ENCODE data around the gene CTNNA3.

The CTNNA3 gene

GRCh38 chr10:66176772-66177171 is 1519.2 kb downstream of the CTNNA3 start:
- no peak for DNase-seq

- no peak for DNase-seq
Observed at GRCh38 chr10:66167816-66168215, 1528.2 kb downstream of the CTNNA3 start.

- no peak for DNase-seq
Observed at GRCh38 chr10:66162560-66163143, 1533.3 kb downstream of the CTNNA3 start.

- DNase-seq: no peak
Observed at GRCh38 chr10:66151346-66151745, 1544.6 kb downstream of the CTNNA3 start.

GRCh38 chr10:66148312-66148711 is 1547.7 kb downstream of the CTNNA3 start:
- no peak for DNase-seq

GRCh38 chr10:66144016-66144415 is 1552.0 kb downstream of the CTNNA3 start:
- DNase-seq: no peak

GRCh38 chr10:66102756-66103155 is 1593.2 kb downstream of the CTNNA3 start:
- no peak for DNase-seq

GRCh38 chr10:66098595-66099480 is 1597.2 kb downstream of the CTNNA3 start:
- no peak for DNase-seq

- DNase-seq: no peak
Observed at GRCh38 chr10:66095610-66096009, 1600.4 kb downstream of the CTNNA3 start.

GRCh38 chr10:66085906-66086305 is 1610.1 kb downstream of the CTNNA3 start:
- DNase-seq: no peak

- DNase-seq: no peak
Observed at GRCh38 chr10:66071907-66072306, 1624.1 kb downstream of the CTNNA3 start.

- DNase-seq: no peak
Observed at GRCh38 chr10:66058594-66058993, 1637.4 kb downstream of the CTNNA3 start.

- no peak for DNase-seq
Observed at GRCh38 chr10:66049335-66049734, 1646.7 kb downstream of the CTNNA3 start.

GRCh38 chr10:66045859-66046258 is 1650.1 kb downstream of the CTNNA3 start:
- no peak for DNase-seq

- no peak for DNase-seq
Observed at GRCh38 chr10:66041771-66042170, 1654.2 kb downstream of the CTNNA3 start.

GRCh38 chr10:66038623-66039022 is 1657.4 kb downstream of the CTNNA3 start:
- no peak for DNase-seq

- DNase-seq: no peak
Observed at GRCh38 chr10:66026321-66026720, 1669.7 kb downstream of the CTNNA3 start.

GRCh38 chr10:66025186-66025585 is 1670.8 kb downstream of the CTNNA3 start:
- DNase-seq: no peak

- DNase-seq: no peak
Observed at GRCh38 chr10:66021423-66021822, 1674.6 kb downstream of the CTNNA3 start.

- DNase-seq: no peak
Observed at GRCh38 chr10:66008221-66008620, 1687.8 kb downstream of the CTNNA3 start.

GRCh38 chr10:66006411-66006810 is 1689.6 kb downstream of the CTNNA3 start:
- no peak for DNase-seq

GRCh38 chr10:65993451-65993850 is 1702.5 kb downstream of the CTNNA3 start:
- no peak for DNase-seq

- no peak for DNase-seq
Observed at GRCh38 chr10:65968871-65969270, 1727.1 kb downstream of the CTNNA3 start.

GRCh38 chr10:65968437-65968836 is 1727.6 kb downstream of the CTNNA3 start:
- no peak for DNase-seq

- no peak for DNase-seq
Observed at GRCh38 chr10:65964205-65964604, 1731.8 kb downstream of the CTNNA3 start.
